Measurements from ENCODE around the gene PIM1.
A peak's percentile ranks its signal among the peaks of the same experiment; 100 is the strongest.

Gene PIM1

DNA sequence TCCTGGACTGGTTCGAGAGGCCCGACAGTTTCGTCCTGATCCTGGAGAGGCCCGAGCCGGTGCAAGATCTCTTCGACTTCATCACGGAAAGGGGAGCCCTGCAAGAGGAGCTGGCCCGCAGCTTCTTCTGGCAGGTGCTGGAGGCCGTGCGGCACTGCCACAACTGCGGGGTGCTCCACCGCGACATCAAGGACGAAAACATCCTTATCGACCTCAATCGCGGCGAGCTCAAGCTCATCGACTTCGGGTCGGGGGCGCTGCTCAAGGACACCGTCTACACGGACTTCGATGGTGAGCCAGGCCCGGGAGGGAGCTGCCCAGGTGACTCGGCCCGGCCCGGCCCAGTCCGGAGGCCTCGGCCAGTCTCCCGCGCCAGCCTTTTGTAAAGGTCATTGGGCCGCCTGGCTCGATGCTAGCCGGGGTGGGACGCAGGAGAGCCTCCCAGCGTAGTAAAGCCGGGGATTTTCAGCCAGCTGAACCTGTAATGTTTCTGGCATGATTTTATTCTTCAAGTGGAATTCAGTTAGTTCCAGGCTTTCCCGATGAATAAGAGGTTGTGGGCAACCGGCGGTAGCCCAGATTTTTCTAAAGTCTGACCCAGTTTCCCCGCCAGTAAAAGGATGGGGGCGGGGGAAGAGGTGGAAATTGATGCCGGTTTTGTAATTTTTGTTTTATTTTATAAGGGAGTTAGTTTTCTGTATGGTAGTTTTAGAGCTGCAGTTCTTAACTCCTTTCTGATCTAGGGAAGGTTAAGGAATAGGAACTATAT is 1.4 kb downstream of the PIM1 start:
- TF ChIP-seq, protein P1, sequence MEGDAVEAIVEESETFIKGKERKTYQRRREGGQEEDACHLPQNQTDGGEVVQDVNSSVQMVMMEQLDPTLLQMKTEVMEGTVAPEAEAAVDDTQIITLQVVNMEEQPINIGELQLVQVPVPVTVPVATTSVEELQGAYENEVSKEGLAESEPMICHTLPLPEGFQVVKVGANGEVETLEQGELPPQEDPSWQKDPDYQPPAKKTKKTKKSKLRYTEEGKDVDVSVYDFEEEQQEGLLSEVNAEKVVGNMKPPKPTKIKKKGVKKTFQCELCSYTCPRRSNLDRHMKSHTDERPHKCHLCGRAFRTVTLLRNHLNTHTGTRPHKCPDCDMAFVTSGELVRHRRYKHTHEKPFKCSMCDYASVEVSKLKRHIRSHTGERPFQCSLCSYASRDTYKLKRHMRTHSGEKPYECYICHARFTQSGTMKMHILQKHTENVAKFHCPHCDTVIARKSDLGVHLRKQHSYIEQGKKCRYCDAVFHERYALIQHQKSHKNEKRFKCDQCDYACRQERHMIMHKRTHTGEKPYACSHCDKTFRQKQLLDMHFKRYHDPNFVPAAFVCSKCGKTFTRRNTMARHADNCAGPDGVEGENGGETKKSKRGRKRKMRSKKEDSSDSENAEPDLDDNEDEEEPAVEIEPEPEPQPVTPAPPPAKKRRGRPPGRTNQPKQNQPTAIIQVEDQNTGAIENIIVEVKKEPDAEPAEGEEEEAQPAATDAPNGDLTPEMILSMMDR (IDR thresholded peaks at IDR 0.05; ENCODE audit: low read length, missing control alignments) = no peak
- DNase-seq (ENCODE audit: low read depth) = peak; percentile 33
- H3K4me3 ChIP-seq (replicated peaks; ENCODE audit: low read depth, low read length) = peak overlapping the region; percentile 94

GRCh38 chr6:37171970-37172812 is 2.2 kb downstream of the PIM1 start:
- H3K4me3 ChIP-seq (replicated peaks; ENCODE audit: low read depth, low read length) = peak overlapping the region; percentile 94
- DNase-seq (ENCODE audit: low read depth) = peak; percentile 94
- TF ChIP-seq, protein P1 (IDR thresholded peaks at IDR 0.05; ENCODE audit: low read length, missing control alignments) = peak; percentile 83

- peak; percentile 7 for DNase-seq (ENCODE audit: low read depth)
- peak overlapping the region; percentile 94 for H3K4me3 ChIP-seq (replicated peaks; ENCODE audit: low read depth, low read length)
- TF ChIP-seq, protein P1 (IDR thresholded peaks at IDR 0.05; ENCODE audit: low read length, missing control alignments) = no peak
Observed at GRCh38 chr6:37172912-37173492, 3.0 kb downstream of the PIM1 start.

GRCh38 chr6:37173493-37174195 is 3.7 kb downstream of the PIM1 start:
- H3K4me3 ChIP-seq (replicated peaks; ENCODE audit: low read depth, low read length) = peak overlapping the region; percentile 94

DNA sequence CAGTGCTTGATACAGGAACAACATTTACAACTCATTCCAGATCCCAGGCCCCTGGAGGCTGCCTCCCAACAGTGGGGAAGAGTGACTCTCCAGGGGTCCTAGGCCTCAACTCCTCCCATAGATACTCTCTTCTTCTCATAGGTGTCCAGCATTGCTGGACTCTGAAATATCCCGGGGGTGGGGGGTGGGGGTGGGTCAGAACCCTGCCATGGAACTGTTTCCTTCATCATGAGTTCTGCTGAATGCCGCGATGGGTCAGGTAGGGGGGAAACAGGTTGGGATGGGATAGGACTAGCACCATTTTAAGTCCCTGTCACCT is 4.2 kb downstream of the PIM1 start:
- TF ChIP-seq, protein P1 (IDR thresholded peaks at IDR 0.05; ENCODE audit: low read length, missing control alignments) = no peak
- no peak for DNase-seq (ENCODE audit: low read depth)
- H3K4me3 ChIP-seq (replicated peaks; ENCODE audit: low read depth, low read length) = peak overlapping the region; percentile 94

More at GRCh38 chr6:37173493-37174195, 3.7 kb downstream of the PIM1 start:
- TF ChIP-seq, protein P1 (IDR thresholded peaks at IDR 0.05; ENCODE audit: low read length, missing control alignments) = no peak
- DNase-seq (ENCODE audit: low read depth) = peak; percentile 38

- H3K4me3 ChIP-seq (replicated peaks; ENCODE audit: low read depth, low read length) = peak overlapping the region; percentile 94
- peak; percentile 8 for DNase-seq (ENCODE audit: low read depth)
- TF ChIP-seq, protein P1 (IDR thresholded peaks at IDR 0.05; ENCODE audit: low read length, missing control alignments) = no peak
Observed at GRCh38 chr6:37174515-37175331, 4.8 kb downstream of the PIM1 start.

All from fibroblast of pulmonary artery (primary cell).